ENCODE results near the gene THAP3.

GRCh38 chr1:6627841-6628545 is 3.3 kb downstream of the THAP3 start:
- TF ChIP-seq CTCF (IDR thresholded peaks at IDR 0.05; ENCODE audit: poor library complexity, severe bottlenecking) (no peak), RAD21 (conservative IDR thresholded peaks at IDR 0.05) (no peak), POLR2AphosphoS5 (IDR thresholded peaks at IDR 0.05) (no peak), TAF1 (IDR thresholded peaks at IDR 0.05; ENCODE audit: low read depth) (no peak)
